Erythroblast (primary cell): ENCODE results near the gene TMEM37.

Experiments used
- DNase-seq, 2 experiments: peaks; one replicate each; lab custom pipeline; 2025; lab: John Stamatoyannopoulos, UW
- GATA1 ChIP-seq: IDR thresholded peaks from 2 replicates; pipeline ENCODE4 v1.6.1; 2011; ENCODE audit warnings: low read depth, mild to moderate bottlenecking, control low read depth, low read length, moderate library complexity
- POLR2A ChIP-seq: IDR thresholded peaks from 2 replicates; pipeline ENCODE4 v1.6.1; 2011; ENCODE audit warnings: mild to moderate bottlenecking, low read length

The TMEM37 gene

DNA sequence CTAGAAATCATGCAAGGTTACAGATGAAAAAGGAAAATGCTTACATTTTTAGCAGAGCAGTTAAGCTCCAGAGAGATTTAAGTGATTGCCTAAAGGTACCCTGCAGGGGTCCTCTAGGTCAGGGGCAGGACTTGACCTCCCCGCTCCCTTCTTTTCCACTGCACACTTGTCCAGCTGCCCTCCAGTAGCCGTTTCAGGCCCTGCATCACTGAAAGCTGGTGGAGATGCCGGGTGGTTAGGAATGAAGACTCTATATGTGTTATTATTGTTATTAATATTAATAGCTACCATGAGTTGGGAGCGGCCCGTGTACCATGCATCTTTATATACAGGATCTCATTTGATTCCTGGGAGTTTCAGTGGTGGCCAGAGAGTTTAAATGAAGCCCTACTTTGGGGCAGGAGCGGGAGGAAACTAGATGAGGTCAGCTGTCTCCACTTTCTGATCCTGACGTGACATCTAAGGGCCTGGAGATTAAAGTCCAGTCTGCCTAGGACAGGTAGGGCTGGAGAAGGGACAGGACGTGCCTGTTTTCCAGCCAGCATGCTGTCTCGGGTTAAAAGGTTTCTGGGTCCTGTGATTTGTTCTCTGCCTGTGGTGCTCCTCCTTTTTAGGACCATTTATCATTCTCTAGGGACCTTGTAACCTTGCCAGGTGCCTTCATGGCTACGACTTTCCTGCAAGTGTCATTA lies 2.1 kb downstream of the TMEM37 start:
- TF ChIP-seq POLR2A (no peak), GATA1 (no peak)

DNA sequence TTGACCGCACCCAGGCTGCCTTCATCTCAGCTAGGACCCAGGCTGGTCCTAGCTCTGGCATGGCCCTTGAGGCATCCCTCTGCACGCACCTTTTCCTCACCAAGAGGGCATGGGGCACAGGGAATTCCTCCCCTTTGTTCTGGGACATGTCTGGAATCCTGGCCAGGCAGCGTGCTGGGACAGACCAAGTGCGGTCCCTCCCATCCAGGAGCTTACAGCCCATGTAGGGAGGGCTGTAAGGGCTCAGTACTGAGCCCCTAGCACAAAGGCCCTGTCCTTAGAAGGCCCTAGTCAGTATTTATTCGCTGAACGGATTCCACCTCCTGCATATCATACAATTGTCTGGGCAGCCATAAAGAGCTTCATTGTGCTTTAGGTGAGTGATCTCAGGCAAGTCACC lies 3.0 kb downstream of the TMEM37 start:
- TF ChIP-seq GATA1 = no peak
- no peak for TF ChIP-seq POLR2A

More for the DNA sequence above, 2.1 kb downstream of the TMEM37 start:
- no peak for DNase-seq

DNA sequence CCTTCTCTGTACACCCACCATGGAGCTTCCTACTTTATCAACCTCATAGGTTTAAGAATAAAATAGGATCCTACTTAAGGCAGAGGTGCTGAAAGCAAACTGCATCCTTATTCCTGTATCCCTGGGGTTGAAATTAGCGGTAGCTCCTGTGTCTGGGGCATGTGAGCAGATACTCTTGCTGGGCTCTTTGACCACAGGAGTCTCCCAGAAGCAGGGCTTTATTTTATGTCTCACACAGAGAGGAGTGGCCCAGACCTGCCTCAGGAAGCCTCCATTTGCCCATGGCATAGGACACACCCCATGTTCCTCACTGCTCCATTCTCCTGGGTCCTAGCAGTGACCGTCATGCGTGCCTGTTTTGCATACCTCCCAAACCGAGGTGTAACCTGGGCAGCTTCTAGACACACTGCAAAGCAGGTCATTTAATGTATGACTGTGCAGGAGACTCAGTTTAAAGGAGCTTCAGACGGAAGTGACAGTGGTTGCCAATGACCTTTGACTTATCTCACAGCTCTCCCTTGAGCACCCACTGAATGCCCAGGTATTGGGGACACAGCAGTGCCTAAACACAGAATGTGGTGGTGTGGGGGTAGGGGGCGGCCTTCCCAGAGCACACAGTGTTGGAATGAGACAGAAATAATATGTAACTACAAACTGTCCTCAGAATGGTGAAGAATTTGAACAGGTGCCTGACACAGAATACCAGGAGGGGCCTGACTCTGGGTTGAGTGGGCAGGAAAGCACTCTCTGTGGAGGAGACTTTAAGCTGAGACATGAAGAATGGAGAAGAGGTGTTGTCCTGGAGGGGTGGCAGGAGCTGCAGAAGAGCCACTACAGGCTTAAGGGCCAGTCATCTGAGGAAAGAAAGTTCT lies 3.7 kb downstream of the TMEM37 start:
- TF ChIP-seq GATA1 (no peak), POLR2A (no peak)

More for the DNA sequence above, 3.0 kb downstream of the TMEM37 start:
- DNase-seq = no peak

DNA sequence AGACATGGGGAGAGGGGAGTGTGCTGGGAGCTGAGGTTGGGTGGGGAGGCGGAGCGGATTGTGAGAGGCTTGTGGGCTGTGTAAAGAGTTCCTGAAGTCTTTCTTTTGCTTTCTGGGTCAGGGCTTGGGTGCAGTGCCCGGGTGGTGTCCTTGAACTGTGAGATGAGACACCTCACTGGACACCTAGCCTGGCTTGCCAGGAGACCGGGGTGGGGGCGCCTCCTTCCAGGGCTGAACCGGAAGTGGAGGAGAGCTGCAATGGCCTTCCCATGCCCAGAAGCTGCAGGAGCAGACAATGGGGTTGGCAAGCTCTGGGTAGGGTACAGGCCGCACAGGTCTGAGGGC lies 4.3 kb downstream of the TMEM37 start:
- DNase-seq = no peak
- no peak for TF ChIP-seq GATA1
- TF ChIP-seq POLR2A = no peak

More for the DNA sequence above, 3.7 kb downstream of the TMEM37 start:
- DNase-seq = no peak

DNA sequence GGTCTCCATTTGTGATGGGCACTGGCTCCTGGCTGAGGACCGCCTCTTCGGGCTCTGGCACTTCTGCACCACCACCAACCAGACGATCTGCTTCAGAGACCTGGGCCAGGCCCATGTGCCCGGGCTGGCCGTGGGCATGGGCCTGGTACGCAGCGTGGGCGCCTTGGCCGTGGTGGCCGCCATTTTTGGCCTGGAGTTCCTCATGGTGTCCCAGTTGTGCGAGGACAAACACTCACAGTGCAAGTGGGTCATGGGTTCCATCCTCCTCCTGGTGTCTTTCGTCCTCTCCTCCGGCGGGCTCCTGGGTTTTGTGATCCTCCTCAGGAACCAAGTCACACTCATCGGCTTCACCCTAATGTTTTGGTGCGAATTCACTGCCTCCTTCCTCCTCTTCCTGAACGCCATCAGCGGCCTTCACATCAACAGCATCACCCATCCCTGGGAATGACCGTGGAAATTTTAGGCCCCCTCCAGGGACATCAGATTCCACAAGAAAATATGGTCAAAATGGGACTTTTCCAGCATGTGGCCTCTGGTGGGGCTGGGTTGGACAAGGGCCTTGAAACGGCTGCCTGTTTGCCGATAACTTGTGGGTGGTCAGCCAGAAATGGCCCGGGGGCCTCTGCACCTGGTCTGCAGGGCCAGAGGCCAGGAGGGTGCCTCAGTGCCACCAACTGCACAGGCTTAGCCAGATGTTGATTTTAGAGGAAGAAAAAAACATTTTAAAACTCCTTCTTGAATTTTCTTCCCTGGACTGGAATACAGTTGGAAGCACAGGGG lies 5.5 kb downstream of the TMEM37 start:
- DNase-seq = no peak
- no peak for TF ChIP-seq GATA1
- no peak for TF ChIP-seq POLR2A

DNA sequence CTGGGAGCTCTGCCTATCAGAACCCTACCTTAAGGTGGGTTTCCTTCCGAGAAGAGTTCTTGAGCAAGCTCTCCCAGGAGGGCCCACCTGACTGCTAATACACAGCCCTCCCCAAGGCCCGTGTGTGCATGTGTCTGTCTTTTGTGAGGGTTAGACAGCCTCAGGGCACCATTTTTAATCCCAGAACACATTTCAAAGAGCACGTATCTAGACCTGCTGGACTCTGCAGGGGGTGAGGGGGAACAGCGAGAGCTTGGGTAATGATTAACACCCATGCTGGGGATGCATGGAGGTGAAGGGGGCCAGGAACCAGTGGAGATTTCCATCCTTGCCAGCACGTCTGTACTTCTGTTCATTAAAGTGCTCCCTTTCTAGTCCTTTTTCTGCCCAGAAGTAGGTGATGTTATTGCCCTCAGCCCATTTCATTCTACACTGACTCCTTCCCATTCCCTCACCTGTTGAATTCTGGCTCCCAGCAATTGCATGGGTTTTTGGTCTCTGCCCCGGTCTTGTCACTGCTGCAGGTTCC lies 6.5 kb downstream of the TMEM37 start:
- DNase-seq = no peak
- TF ChIP-seq GATA1 = no peak
- no peak for TF ChIP-seq POLR2A

GRCh38 chr2:119438726-119439284 lies 7.2 kb downstream of the TMEM37 start:
- no peak for DNase-seq
- no peak for TF ChIP-seq POLR2A

DNA sequence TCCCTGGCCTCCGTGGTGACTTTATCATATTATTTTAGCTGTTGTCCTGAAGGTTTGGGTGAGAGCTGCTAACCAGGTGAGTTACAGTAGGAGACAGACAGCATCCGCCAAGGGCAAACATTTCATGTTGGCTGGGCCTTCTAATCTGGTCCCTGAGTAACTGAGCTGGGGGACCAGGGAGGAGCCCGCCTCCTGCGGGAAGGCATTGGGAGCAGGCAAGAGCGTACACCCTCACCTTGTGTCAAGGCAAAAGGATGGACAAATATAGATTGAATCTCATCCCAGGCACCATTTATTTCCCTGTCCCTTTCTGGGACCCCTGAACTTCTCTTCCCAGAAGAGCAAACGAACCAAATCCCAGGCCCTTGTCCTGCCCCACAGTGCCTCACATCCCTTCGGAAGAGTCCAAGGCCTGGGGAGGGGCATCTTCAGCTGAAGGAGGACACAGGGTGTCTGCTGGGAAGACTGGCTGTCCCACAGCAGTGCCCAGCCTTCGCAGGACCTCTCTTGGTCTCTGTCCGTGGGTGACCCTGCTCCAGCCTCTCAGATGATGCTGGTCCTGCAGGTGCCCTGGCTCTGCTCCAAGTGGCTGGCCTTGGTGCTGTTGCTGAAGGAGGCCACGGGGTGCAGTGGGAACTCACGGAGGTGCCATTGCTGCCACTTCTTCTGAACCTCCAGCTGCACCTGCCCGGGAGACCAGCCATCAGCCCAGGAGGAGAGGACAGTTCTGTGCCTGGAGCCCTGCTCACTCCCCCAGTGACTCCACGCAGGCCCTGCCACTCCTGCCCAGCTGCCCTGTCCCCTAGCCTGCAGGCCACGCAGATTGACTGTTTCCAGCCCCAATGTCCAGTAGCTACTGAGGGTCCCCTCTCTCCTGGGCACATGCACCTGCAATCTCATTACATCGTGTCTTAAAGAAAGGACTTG lies 8.2 kb downstream of the TMEM37 start:
- DNase-seq = no peak
- TF ChIP-seq GATA1 = no peak
- TF ChIP-seq POLR2A = no peak

GRCh38 chr2:119440501-119440870 lies 8.8 kb downstream of the TMEM37 start:
- TF ChIP-seq GATA1 = no peak
- TF ChIP-seq POLR2A = no peak

DNA sequence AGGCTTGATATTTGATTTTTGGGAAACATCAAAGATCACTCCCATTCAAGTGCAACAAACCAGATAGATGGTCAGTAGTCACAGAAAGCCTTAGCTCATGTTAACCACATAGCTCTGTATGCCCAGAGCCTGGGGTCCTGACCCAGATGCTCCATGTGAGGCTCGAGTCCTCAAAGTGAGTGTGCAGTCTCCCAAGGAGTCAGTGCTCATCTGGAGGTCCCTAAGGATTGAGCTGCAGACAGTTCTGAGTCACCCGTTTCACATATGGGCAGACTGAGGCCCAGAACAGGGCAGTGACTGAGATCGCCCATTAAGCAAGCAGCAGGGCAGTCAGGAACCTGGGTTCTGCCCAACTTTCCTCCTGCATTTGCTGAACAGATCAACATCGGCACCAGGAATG lies 9.2 kb downstream of the TMEM37 start:
- TF ChIP-seq GATA1 (no peak), POLR2A (no peak)
- no peak for DNase-seq

More at GRCh38 chr2:119440501-119440870, 8.8 kb downstream of the TMEM37 start:
- DNase-seq = no peak

- DNase-seq = no peak
- TF ChIP-seq GATA1 (no peak), POLR2A (no peak)
These were observed 9.9 kb downstream of the TMEM37 start for GRCh38 chr2:119441376-119442225.
